Measurements from ENCODE around the gene GPR162.

GRCh38 chr12:6816598-6816997 lies 5.0 kb upstream of the GPR162 start:
- TF ChIP-seq CTCF (conservative IDR thresholded peaks at IDR 0.05; ENCODE audit: low read length) (no peak), EZH2phosphoT487 (IDR thresholded peaks at IDR 0.05; ENCODE audit: borderline replicate concordance, low read depth, low read length) (no peak)
